Measurements from ENCODE around the gene KRTAP9-8. TPM values are rescaled to one million over a fixed set of nuclear protein-coding genes. Genes with fewer than 3 reads are reported as not detected.

The KRTAP9-8 gene

DNA sequence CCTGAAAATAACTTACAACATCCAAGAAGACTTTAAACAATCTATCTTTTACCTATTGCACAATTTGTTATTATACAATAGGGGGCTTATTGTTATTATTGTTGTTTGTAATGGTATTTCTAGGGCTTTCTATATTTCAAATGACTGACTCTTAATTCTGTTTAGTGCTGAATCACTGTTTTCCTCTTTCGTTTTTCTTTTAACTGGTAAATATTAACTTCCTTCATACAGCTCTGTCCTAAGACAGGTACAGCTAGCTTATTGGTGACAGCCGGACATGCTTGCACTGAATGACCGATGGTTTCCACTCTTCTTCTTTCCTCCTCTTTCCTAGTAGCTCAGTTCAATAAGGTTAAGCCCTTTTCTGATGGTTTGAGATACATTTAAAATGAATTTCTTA is 49.3 kb downstream of the KRTAP9-8 start:
- H3K23ac ChIP-seq (ENCODE audit: low read depth, low read length, poor library complexity), result no peak overlapping the region
- no peak overlapping the region for H2BK120ac ChIP-seq (ENCODE audit: low read depth, low read length)
- no peak overlapping the region for H2BK12ac ChIP-seq (ENCODE audit: low read length)

More for the DNA sequence above, 49.3 kb downstream of the KRTAP9-8 start:
- Histone ChIP-seq H3K27ac (replicated peaks; ENCODE audit: low read length) (no peak overlapping the region), H3K4me1 (ENCODE audit: control insufficient read depth in 2 of 2, insufficient read depth in 1 of 2, low read depth in 1 of 2, low read length in 2 of 2) (peaks cover 0 to 2% of the 10 kb centered on the region in 2 donors), H3K27me3 (ENCODE audit: control insufficient read depth in 3 of 3, insufficient read depth in 3 of 3, low read depth in 1 of 3, low read length in 3 of 3) (no peaks in the 10 kb centered on the region), H3K79me1 (ENCODE audit: low read depth, low read length) (no peaks in the 10 kb centered on the region), H2AK5ac (ENCODE audit: low read depth, low read length) (no peak overlapping the region), H3K18ac (ENCODE audit: low read length) (no peak overlapping the region), H3K4me3 (ENCODE audit: low read length in 2 of 2) (no peak overlapping the region), H2BK5ac (ENCODE audit: low read length) (no peak overlapping the region), H3K14ac (ENCODE audit: low read length) (no peak overlapping the region), H2BK15ac (ENCODE audit: low read length) (no peak overlapping the region), H3K9ac (ENCODE audit: low read depth, low read length, poor library complexity) (no peak overlapping the region), H4K8ac (ENCODE audit: low read depth, low read length) (no peak overlapping the region), H2AFZ (ENCODE audit: low read length) (no peak overlapping the region), H4K91ac (ENCODE audit: low read depth, low read length, poor library complexity) (no peak overlapping the region), H3K4me2 (ENCODE audit: insufficient read depth, low read length, poor library complexity, severe bottlenecking) (no peak overlapping the region), H3K36me3 (replicated peaks in 1 of 2; ENCODE audit: control insufficient read depth in 2 of 2, insufficient read depth in 2 of 2, low read length in 2 of 2) (no peaks in the 10 kb centered on the region), H3K9me3 (replicated peaks in 1 of 2; ENCODE audit: control insufficient read depth in 2 of 2, insufficient read depth in 1 of 2, low read depth in 1 of 2, low read length in 2 of 2) (no peaks in the 10 kb centered on the region), H3K4ac (ENCODE audit: low read length) (no peak overlapping the region)
- no peak for DNase-seq (ENCODE audit: low spot score)
- WGBS, 2 donors (ENCODE audit: extremely low coverage in 2 of 2, insufficient read length in 2 of 2, insufficient replicate concordance in 1 of 2), result no CpG with 5 or more reads among the region's 3 CpGs

Small RNA genes lying within 50 kb of the gene (small RNA-seq; reads per million reads assigned to genes)
- gene KRTAP9-10P (ENCODE audit: insufficient read depth), result not detected

All from neuronal stem cell (in vitro differentiated cells).